Omental fat pad (tissue), 4 donors: Measurements from ENCODE around the gene JADE3. TPM values are rescaled to one million over a fixed set of nuclear protein-coding genes. Genes with fewer than 3 reads are reported as not detected.

ENCODE experiments used
- ATAC-seq: fragments of 150-250 bp; one replicate; pipeline ENCODE4 v1.9.1; 2016; ENCODE audit warnings: mild to moderate bottlenecking, moderate library complexity; ENCODE audit not compliant: low FRiP score
- DNase-seq: peaks from one replicate; pipeline ENCODE4 v3.0.0-alpha.2; 2019; ENCODE audit warnings: low spot score
- CTCF ChIP-seq, 3 donors: fragments of 450-650 bp; IDR thresholded peaks; one replicate each; pipeline ENCODE4 v1.5.1; 2016 to 2017; ENCODE audit warnings: antibody characterized with exemption in 3 of 3, mild to moderate bottlenecking in 3 of 3, moderate library complexity in 2 of 3
- total RNA-seq, 4 donors: library from RNA; depleted of rRNA; stranded (reverse); fragments of >200 nt; gene quantifications; one replicate each; pipeline ENCODE4 v1.1.0, GENCODE V29; 2016

Gene JADE3
- total RNA-seq, 4 donors from 2014 or later, result 3.9 to 6.6 (median 5.4) TPM

DNA sequence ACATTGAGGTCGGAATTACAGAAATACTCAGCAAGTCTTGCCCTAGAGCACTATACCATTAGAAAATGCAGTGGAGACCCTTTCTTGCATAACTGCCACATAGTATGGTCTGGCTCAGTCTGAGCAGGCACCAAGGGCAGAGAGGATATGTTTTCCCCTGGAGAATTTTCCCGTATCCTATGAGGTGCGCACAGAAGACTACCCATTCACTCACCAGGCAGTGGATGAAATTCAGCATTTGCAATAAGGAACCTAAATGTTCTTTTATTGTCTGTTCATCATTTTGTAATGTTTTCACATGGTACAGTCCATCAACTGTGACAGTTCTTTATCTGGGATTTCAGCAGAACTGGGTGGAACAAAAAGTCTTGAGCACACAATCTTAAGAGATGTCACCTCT is 15.5 kb downstream of the JADE3 start:
- TF ChIP-seq CTCF (IDR thresholded peaks at IDR 0.05), result no peak
- ATAC-seq (no peak), DNase-seq (no peak)

GRCh38 chrX:46929439-46930261 is 17.4 kb downstream of the JADE3 start:
- no peak for DNase-seq
- ATAC-seq, result no peak
- no peak for TF ChIP-seq CTCF (IDR thresholded peaks at IDR 0.05)

GRCh38 chrX:46935295-46935694 is 23.1 kb downstream of the JADE3 start:
- no peak for TF ChIP-seq CTCF (IDR thresholded peaks at IDR 0.05)
- DNase-seq (no peak), ATAC-seq (no peak)

- no peak for ATAC-seq
- TF ChIP-seq CTCF (IDR thresholded peaks at IDR 0.05), result no peak
- no peak for DNase-seq
These were observed 26.4 kb downstream of the JADE3 start for GRCh38 chrX:46938589-46938988.

DNA sequence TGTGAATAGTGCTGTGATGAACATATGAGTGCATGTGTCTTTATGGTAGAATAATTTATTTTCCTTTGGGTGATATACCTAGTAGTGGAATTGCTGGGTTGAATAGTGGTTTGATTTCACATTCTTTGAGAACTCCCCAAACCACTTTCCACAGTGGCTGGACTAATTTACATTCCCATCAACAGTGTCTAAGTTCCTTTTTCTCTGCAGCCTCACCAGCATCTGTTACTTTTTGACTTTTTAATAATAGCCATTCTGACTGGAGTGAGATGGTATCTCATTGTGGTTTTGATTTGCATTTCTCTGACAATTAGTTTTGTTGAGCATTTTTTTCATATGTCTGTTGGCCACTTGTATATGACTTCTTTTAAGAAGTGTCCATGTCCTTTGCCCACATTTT is 29.1 kb downstream of the JADE3 start:
- no peak for TF ChIP-seq CTCF (IDR thresholded peaks at IDR 0.05)
- no peak for DNase-seq

DNA sequence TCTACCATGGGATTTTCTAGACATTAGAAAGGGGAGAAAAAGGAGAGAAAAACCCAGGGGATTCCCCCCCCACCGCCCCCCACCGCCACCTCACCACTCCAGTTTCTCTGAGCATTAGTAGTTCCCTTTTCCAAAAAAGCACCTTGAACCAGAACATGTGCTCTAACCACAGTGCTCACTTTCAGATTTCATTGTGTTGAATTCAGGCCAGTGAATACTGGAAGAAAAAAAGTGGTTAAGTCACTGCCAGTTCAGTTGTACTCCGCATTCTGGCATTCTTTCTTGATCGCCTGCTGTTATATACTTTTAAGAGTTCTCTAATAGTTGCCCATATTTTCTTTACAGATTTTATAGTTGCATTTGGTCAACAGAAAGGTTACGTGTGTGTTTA is 40.9 kb downstream of the JADE3 start:
- TF ChIP-seq CTCF (IDR thresholded peaks at IDR 0.05), result no peak
- DNase-seq (no peak), ATAC-seq (no peak)

More for the DNA sequence above, 29.1 kb downstream of the JADE3 start:
- ATAC-seq, result no peak

- ATAC-seq, result no peak
- TF ChIP-seq CTCF (IDR thresholded peaks at IDR 0.05), result no peak
- no peak for DNase-seq
These were observed 41.4 kb downstream of the JADE3 start for GRCh38 chrX:46953597-46953996.
